Caco-2 (cell line): Measurements from ENCODE around the gene ASXL1. TPM values are rescaled to one million over a fixed set of nuclear protein-coding genes. Genes with fewer than 3 reads are reported as not detected.

ENCODE experiments used
- BruUV-seq: library from RNA; stranded (reverse); fragments of 400-500 nt; replicated peaks from 2 replicates; lab custom pipeline; 2021; lab: Mats Ljungman, UMichigan
- CTCF ChIA-PET: fragments of 300-600 bp; sonication (Branson Sonifier 250); formaldehyde crosslinking; loops from one replicate; lab custom pipeline; 2022; ENCODE audit warnings: antibody characterized with exemption; lab: Charles Lee
- POLR2A ChIA-PET: fragments of 300-600 bp; sonication (Branson Sonifier 250); formaldehyde crosslinking; loops from one replicate; lab custom pipeline; 2022; ENCODE audit warnings: antibody characterized with exemption; lab: Charles Lee
- DNase-seq, 2 experiments: peaks; one replicate each; pipeline versions ENCODE4 v3.0.0 to v3.0.0-alpha.2; 2020 to 2022
- H3K27me3 ChIP-seq: replicated peaks from 2 replicates; pipeline ENCODE4 v1.6.0; 2011; ENCODE audit warnings: low read length; ENCODE audit not compliant: control insufficient read depth, insufficient read depth
- H3K36me3 ChIP-seq: 2 replicates; pipeline ENCODE4 v1.5.1; 2011; ENCODE audit warnings: low read length; ENCODE audit not compliant: control insufficient read depth, insufficient read depth
- H3K4me1 ChIP-seq: fragments of 250-450 bp; sonication (Bioruptor Pico); 2 replicates; pipeline ENCODE4 v1.5.1; 2020; ENCODE audit warnings: mild to moderate bottlenecking
- H3K4me3 ChIP-seq: 2 replicates; pipeline ENCODE4 v1.5.1; 2011; ENCODE audit warnings: low read depth, mild to moderate bottlenecking, control low read depth, low read length
- H3K9me3 ChIP-seq: fragments of 250-450 bp; sonication (Bioruptor Pico); 2 replicates; pipeline ENCODE4 v1.5.1; 2020; ENCODE audit warnings: mild to moderate bottlenecking, moderate library complexity
- H3K27ac Mint-ChIP-seq: one replicate; pipeline ENCODE4 v1.8.0; 2022; ENCODE audit warnings: mixed read lengths; ENCODE audit not compliant: unreplicated experiment
- H3K27me3 Mint-ChIP-seq: one replicate; pipeline ENCODE4 v1.8.0; 2022; ENCODE audit warnings: mixed read lengths; ENCODE audit not compliant: insufficient read depth, unreplicated experiment
- H3K36me3 Mint-ChIP-seq: one replicate; pipeline ENCODE4 v1.8.0; 2022; ENCODE audit warnings: mild to moderate bottlenecking, mixed read lengths; ENCODE audit not compliant: insufficient read depth, unreplicated experiment
- H3K4me1 Mint-ChIP-seq: one replicate; pipeline ENCODE4 v1.8.0; 2022; ENCODE audit warnings: low read depth, mixed read lengths; ENCODE audit not compliant: unreplicated experiment
- H3K4me3 Mint-ChIP-seq: one replicate; pipeline ENCODE4 v1.8.0; 2022; ENCODE audit warnings: mild to moderate bottlenecking, moderate library complexity, mixed read lengths; ENCODE audit not compliant: unreplicated experiment
- H3K9me3 Mint-ChIP-seq: one replicate; pipeline ENCODE4 v1.8.0; 2022; ENCODE audit warnings: mixed read lengths; ENCODE audit not compliant: unreplicated experiment
- intact Hi-C: fragments of 100-400 bp; cut with micrococcal nuclease; formaldehyde crosslinking; loops from one replicate; pipeline ENCODE4 v1.10.0; 2022; ENCODE audit not compliant: unreplicated experiment
- total RNA-seq: library from RNA; stranded (reverse); gene quantifications from 2 replicates; pipeline ENCODE4 v1.2.3, GENCODE V29; 2022
- TF ChIP-seq, protein P1 (sequence below), 2 experiments: fragments of 200-600 bp in 1 of 2; IDR thresholded peaks; 1 replicate in 1 of 2; 2 replicates in 1 of 2; pipeline versions ENCODE4 v1.5.1 to v1.8.0; 2011 to 2022; ENCODE audit warnings: antibody characterized with exemption in 1 of 2, control low read depth in 1 of 2, inconsistent platforms in 1 of 2, low read depth in 1 of 2, low read length in 1 of 2, mild to moderate bottlenecking in 1 of 2, moderate library complexity in 1 of 2; ENCODE audit not compliant: insufficient read depth in 1 of 2, severe bottlenecking in 1 of 2, unreplicated experiment in 1 of 2

ASXL1 gene
- total RNA-seq, 1 experiment from 2014 or later: 226 TPM

- no peak overlapping the region for H3K4me3 ChIP-seq
- TF ChIP-seq, protein P1, sequence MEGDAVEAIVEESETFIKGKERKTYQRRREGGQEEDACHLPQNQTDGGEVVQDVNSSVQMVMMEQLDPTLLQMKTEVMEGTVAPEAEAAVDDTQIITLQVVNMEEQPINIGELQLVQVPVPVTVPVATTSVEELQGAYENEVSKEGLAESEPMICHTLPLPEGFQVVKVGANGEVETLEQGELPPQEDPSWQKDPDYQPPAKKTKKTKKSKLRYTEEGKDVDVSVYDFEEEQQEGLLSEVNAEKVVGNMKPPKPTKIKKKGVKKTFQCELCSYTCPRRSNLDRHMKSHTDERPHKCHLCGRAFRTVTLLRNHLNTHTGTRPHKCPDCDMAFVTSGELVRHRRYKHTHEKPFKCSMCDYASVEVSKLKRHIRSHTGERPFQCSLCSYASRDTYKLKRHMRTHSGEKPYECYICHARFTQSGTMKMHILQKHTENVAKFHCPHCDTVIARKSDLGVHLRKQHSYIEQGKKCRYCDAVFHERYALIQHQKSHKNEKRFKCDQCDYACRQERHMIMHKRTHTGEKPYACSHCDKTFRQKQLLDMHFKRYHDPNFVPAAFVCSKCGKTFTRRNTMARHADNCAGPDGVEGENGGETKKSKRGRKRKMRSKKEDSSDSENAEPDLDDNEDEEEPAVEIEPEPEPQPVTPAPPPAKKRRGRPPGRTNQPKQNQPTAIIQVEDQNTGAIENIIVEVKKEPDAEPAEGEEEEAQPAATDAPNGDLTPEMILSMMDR (IDR thresholded peaks at IDR 0.05; ENCODE audit: insufficient read depth in 1 of 2, low read depth in 1 of 2, low read length in 1 of 2, severe bottlenecking in 1 of 2, unreplicated experiment in 1 of 2): no peak
- Mint-ChIP-seq H3K4me3 (peak overlapping the region; percentile 93), H3K9me3 (peaks cover 11% of the 10 kb centered on the region), H3K36me3 (peaks cover 26% of the 10 kb centered on the region), H3K27me3 (no peaks in the 10 kb centered on the region), H3K27ac (peak overlapping the region; percentile 84), H3K4me1 (peaks cover 21% of the 10 kb centered on the region)
- intact Hi-C loops: loop anchor here (1.0 kb wide), 4 partner anchors 11 to 167 kb away; no protein-coding TSS in a partner anchor
- BruUV-seq: no TSS peak
- H3K36me3 ChIP-seq: no peaks in the 10 kb centered on the region
- H3K4me1 ChIP-seq: peaks cover 24% of the 10 kb centered on the region
- H3K27me3 ChIP-seq: no peaks in the 10 kb centered on the region
- no peaks in the 10 kb centered on the region for H3K9me3 ChIP-seq
- DNase-seq: peak in 1 of 2 experiments; percentile 38
- CTCF ChIA-PET: interaction anchor here (0.6 to 4.3 kb wide), 12 partner anchors 11 to 295 kb away, joined by 3 to 44 read pairs (median 4); partner anchors contain the start of gene ASXL1
- POLR2A ChIA-PET: interaction anchor here (0.6 to 3.2 kb wide), 5 partner anchors 11 to 179 kb away, joined by 3 to 41 read pairs (median 7); no protein-coding TSS in a partner anchor
Observed at GRCh38 chr20:32485770-32486478, 127.8 kb downstream of the ASXL1 start.

GRCh38 chr20:32487381-32487780 lies 129.2 kb downstream of the ASXL1 start:
- TF ChIP-seq, protein P1 (IDR thresholded peaks at IDR 0.05; ENCODE audit: insufficient read depth in 1 of 2, low read depth in 1 of 2, low read length in 1 of 2, severe bottlenecking in 1 of 2, unreplicated experiment in 1 of 2): no peak
- POLR2A ChIA-PET: no interaction called here
- DNase-seq: peak in 1 of 2 experiments; percentile 34
- H3K36me3 Mint-ChIP-seq: peaks cover 26% of the 10 kb centered on the region
- Histone ChIP-seq H3K9me3 (no peaks in the 10 kb centered on the region), H3K4me3 (no peak overlapping the region), H3K36me3 (no peaks in the 10 kb centered on the region), H3K4me1 (peaks cover 13% of the 10 kb centered on the region), H3K27me3 (no peaks in the 10 kb centered on the region)
- no peak overlapping the region for H3K27ac Mint-ChIP-seq
- no peaks in the 10 kb centered on the region for H3K27me3 Mint-ChIP-seq
- intact Hi-C loops: no loop called here
- no TSS peak for BruUV-seq
- peaks cover 17% of the 10 kb centered on the region for H3K4me1 Mint-ChIP-seq
- H3K9me3 Mint-ChIP-seq: peaks cover 11% of the 10 kb centered on the region
- H3K4me3 Mint-ChIP-seq: no peak overlapping the region
- CTCF ChIA-PET: no interaction called here

DNA sequence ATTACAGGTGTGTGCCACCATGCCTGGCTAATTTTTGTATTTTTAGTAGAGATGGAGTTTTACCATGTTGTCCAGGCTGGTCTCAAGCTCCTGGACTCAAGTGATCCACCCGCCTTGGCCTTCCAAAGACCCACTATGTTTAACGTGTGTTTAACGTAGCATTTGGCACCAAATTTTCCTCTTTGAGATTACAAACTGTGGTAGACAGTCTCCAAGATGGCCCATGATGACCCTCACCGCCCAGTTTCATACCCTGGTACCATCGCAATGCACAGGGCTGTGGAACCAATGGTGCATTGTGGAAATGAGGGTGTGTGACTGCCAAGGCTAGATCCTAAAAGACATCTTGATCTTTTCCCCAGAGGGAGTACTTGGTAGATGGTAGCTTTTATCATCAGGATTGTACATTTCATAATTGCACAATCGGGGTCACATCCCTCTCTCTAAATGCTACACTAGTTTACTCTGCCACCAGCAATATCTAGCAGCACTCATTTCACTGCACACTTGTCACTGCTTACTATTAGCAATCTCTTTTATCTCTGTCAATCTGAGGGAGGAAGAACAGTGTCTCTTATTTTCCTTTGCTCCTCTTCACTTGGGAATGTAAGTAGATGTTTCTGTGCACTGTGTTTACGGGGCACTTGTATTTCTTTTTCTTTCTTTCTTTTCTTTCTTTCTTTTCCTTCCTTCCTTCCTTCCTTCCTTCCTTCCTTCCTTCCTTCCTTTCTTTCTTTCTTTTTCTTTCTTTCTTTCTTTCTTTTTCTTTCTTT lies 130.1 kb downstream of the ASXL1 start:
- POLR2A ChIA-PET: no interaction called here
- Mint-ChIP-seq H3K27ac (no peak overlapping the region), H3K9me3 (peaks cover 11% of the 10 kb centered on the region), H3K4me3 (no peak overlapping the region), H3K36me3 (peaks cover 26% of the 10 kb centered on the region), H3K27me3 (no peaks in the 10 kb centered on the region), H3K4me1 (peaks cover 17% of the 10 kb centered on the region)
- Histone ChIP-seq H3K4me3 (no peak overlapping the region), H3K36me3 (no peaks in the 10 kb centered on the region), H3K4me1 (peaks cover 13% of the 10 kb centered on the region), H3K9me3 (no peaks in the 10 kb centered on the region), H3K27me3 (no peaks in the 10 kb centered on the region)
- BruUV-seq: no TSS peak
- peak in 1 of 2 experiments; percentile 16 for DNase-seq
- TF ChIP-seq, protein P1 (IDR thresholded peaks at IDR 0.05; ENCODE audit: insufficient read depth in 1 of 2, low read depth in 1 of 2, low read length in 1 of 2, severe bottlenecking in 1 of 2, unreplicated experiment in 1 of 2): no peak
- intact Hi-C loops: no loop called here
- CTCF ChIA-PET: no interaction called here
